GM19351 (cell line): Measurements from ENCODE around the gene MTAP.
A peak's percentile ranks its signal among the peaks of the same experiment; 100 is the strongest.

Experiments
- ATAC-seq: cut with Tn5 transposase; IDR thresholded peaks from one replicate; pipeline ENCODE4 v1.9.1; 2021; ENCODE audit warnings: mild to moderate bottlenecking, moderate library complexity; ENCODE audit not compliant: unreplicated experiment

The MTAP gene

DNA sequence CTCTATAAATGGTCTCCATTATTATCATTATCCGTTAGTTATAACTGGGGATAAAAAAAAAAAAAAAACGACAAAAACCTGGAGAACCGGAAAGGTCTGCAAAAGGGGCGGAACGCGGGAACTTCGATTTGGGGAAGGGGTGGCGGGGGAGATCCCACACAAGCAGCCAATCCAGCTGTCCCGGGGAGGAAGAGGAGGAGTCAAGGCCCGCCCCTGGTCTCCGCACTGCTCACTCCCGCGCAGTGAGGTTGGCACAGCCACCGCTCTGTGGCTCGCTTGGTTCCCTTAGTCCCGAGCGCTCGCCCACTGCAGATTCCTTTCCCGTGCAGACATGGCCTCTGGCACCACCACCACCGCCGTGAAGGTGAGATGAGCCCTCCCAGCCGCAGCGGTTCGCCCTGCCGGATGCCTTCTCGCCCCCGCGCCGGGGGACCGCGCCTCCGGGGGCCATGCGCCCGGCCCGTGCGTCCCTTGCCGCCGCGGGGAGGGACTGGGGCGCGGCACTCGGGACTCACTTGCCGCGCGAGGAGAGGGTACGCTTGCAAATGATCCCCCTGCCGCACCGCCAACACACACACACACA lies at the start of gene MTAP:
Gene MTAP, plus strand, starts transcription at position 219 of the 583 bp plus-strand sequence. Its CDS starts 113 bp downstream, at position 332.
- peak; percentile 81 for ATAC-seq

DNA sequence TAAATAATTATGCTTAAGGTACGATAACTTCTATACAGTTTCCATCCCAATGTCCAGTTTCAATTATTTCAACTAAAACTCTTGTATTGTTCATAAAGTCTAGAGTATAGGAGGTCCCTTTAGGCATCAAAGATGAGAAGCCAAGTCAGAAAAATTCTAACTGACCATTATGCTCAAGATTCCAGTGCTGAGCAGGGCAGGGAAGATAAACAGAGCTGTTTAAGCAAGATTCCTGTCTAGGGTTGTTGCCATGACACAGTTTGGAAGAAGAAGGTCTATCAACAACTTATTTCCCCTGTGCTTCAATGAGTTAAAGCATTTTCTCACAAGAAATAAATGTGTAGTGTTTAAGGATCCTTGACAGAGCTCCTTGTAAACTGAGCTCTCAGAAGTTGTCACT lies 48.9 kb upstream of the MTAP start:
- ATAC-seq = no peak

DNA sequence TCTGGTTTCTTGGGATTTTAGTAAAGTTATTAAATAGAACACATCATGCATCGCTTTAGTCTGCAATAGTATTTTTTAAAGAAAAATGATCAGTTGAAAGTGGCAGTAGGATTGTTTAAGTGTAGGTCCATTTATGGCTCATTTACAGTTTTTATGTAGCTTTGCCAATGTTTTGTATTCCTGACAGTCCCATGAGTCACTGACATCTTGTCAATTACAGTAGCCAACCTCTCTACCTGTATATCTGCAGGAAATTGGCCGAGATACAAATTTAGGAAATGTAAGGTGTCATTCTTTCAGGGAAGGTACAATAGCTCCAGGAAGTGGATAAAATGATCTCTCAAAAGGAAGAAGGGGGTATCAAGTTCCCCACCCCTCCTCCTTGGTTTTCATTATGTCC lies 47.7 kb upstream of the MTAP start:
- ATAC-seq = no peak

DNA sequence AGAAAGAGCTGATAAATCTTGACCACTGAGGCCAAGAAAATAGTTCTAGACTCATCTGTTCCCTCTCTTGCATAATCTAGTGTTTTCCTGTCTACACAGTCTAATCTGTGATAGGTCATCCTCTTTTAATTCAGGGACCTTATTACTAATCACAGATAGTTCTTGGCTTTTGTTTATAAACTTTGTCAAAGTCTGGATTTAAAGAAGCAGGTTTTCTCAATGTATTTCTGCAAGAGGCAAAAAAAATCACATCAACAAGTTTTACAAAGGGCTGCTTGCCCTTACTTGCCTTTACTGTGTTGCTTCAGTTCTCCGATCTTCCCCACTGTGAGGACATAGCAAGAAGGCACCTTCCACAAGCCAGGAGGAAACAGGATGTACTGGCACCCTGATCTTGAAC lies 43.9 kb upstream of the MTAP start:
- ATAC-seq = no peak

DNA sequence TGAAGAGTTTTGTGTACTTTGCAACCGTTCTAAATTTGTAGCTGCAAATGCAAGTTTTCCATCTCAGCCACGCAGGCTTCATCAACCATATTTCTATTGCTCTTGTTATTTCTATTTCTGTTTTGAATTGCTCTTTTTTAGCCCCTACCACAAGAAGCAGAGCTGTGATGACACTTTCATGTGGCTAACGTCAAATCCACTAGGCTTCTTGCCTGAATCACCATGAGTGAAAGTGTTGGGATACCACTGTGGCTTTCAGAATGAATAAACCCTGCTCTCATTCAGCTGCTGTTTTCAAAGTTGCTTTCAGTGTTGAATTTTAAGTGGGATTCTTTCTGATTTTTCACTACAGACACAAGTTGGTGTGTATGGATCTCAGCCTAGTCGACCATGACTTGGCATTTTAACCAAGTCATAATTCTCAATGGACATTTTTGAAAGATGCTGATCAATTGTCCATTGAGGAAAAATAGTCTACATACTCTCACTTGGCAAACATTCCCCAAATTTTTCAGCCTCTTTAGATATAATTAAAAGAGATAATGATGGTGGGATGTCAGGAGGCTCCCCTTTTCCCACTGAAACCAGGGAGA lies 41.0 kb upstream of the MTAP start:
- ATAC-seq = peak; percentile 93

DNA sequence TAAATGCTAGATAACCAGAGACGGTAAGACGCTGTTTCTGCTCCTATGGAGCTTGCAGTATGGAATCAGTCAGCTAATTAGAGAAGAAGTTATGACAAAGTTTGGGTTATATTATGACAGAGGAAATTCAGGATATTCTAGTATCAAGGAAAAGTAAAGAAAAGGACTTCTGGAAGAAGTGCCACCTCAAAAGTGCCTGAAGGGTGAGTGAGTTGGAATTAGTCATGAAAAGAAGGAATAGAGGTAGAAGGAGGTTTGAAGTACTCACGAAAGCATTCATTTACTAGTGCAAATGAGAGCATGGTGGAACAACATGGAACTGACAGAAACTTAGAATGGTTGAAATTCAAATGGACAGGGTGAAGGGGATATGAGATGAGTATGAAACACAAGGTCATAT lies 40.4 kb upstream of the MTAP start:
- ATAC-seq = no peak

DNA sequence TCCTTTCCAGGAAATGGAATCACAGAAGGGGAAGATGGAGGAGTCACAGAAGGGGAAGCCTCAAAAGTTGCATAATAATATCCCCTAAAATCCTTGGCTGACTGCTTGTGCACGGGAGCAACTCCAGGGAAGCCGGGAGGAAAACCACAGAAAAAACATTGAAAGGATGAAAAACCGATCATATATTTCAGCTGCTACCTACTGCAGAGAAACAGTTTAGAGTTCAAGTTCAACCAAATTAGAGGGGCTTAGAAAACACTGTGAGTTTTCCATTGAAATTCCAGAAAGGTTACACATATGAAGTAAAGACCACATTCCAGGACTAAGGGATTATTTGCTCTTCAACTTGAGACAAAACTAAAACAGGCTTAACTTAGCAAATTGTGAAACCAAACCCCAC lies 37.6 kb upstream of the MTAP start:
- ATAC-seq = no peak

DNA sequence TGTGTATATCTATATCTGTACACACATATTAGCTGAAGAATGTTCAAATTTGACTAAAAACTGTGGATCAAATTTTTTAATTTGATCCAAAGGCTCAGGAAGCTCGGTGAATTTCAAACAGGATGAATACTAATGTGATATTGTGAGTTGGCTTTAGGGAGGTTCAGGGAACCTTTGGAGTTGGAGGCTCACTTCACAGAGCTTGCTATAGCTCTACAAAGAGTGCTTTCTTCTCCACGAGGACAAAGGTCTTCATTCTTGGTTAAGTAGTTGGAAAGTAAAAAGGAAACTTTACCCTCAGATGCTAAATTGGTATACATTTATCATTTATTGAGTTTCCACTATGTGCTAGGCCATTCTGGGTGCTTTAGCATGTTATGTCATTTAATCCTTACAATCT lies 36.3 kb upstream of the MTAP start:
- no peak for ATAC-seq

DNA sequence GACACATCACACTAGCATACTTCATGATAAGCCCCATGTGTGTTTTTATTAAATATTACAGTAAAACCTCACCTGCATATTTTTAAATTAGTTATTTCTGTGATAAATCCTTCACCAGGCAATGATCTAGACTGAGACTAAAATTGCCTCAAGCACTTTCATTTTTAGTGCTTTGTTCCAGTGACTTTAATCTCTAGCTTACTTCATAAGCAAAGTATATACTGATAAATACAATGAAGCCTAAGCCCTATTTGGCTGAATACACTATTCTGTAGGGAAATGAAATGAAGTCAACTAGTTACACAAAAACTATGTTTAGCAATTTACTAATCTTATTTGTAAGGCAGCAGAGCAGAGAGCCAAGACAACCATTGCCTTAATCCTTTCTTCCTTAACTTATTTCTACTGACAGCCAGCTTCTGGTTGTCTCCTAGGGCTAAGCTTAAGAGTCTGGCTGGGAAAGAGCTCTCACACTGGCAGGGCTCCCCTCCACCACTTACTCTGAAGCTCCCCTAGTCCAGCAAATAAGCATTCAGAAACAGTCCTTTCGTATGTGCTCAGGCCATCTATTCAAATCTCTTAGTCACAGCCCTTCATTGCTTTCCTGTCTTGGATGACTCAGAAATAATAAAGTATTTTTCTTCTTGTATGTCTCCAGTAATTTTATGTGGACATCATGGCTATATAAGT lies 31.4 kb upstream of the MTAP start:
- ATAC-seq = no peak

DNA sequence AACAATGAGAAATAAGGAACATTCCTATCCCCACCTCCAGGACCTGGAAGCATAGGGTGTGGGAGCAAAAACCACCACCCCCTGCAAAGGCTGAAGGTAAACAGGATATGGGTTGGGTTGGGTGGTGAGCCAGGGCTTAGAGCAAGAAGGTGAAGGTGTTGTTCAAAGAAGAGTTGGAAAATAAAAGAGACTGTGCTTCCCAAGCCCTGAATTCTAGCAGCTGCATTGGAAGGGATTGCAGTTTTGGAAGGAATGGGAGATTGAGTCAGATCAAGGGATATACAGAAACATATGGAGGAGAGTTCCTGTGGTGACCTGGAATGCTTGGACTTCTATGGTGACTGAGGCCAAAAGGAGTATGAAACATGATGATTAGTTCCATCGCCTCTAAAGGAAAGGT lies 24.7 kb upstream of the MTAP start:
- ATAC-seq = no peak

DNA sequence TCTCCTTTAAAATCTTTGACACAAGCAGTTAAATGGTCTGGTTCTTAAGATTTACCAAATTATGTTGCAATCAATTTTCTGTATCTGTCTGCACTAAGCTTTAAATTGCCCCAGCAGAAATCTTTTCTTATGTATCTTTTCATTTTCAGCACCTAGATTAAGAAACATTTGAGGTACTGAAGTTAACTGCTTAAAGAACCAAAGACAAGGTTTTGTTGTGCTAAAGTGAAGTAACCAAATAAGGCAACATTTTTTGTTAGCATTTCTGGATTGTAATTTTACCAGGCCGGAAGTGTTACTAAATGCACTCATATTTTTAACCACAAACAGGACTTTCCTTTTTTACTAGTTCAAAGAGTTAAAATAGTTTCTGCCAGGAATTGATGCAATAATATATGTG lies 24.1 kb upstream of the MTAP start:
- ATAC-seq = no peak

DNA sequence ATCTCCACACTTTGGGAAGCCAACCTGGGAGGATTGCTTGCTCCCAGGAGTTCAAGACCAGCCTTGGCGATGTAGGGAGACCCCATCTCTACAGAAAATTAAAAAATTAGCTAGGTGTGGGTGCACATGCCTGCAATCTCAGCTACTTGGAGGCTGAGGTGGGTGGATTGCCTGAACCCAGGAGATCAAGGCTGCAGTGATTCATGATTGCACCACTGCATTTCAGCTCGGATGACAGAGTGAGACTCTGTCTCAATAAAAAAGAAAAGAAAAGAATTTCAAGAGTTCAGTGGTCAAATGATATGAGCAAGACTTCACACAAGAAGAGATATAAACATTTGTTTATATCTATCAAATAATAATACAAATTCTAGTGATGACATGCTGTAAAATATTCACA lies 23.0 kb upstream of the MTAP start:
- no peak for ATAC-seq

DNA sequence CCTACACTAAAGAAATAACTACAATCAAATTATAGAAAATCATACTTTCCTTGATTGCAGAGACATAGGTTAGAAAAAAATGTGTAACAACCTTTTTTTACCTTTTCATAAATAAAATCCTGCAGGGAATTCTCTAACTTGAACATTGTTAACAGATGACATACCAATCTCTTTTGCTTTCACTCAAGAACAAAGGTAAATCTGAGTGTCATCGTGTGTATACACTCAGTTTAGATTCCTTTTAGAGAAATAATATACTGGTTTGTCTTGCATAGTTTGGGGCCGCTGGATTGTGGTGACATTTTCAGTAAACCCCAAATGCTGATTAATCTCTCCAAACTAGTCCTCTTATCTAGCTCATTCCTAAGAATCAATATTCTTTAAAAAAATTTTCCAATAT lies 20.8 kb upstream of the MTAP start:
- no peak for ATAC-seq

DNA sequence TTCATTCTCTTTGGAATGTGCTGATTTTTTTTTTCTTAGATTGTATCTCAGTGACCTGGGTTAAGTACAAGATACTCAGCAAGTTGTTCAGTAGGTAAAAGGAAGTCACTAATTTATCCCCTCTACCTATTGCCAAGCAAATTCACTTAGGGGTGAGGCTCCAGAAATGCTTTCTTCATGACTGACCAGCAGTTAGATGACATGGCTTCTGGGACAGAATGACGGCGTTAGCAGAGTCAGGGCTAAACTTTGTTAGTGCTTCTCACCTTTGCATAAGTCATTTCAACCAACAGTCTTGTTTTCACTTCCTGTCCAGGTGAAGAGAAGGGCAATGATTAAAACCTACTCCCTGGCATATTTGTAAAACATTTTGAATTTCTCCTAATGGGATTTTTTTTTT lies 20.2 kb upstream of the MTAP start:
- no peak for ATAC-seq

DNA sequence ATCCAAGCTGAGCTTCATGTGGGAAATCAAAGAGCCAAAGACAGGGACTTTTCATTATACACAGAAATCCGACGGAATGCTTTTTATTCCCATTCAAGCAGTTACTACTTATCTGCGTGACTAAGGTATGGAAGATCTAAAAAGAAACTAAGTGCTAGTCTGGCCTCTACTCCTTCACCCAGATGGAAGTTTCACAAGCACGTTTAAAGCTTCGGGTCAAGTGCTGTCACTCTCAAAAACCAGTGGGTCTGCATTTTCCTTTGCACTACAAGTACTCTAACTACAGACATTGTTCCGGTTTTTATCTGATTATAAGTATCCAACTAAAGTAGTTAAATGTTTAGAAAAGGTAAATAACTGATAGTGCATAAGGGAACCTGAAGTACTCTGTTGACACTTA lies 13.7 kb upstream of the MTAP start:
- no peak for ATAC-seq

DNA sequence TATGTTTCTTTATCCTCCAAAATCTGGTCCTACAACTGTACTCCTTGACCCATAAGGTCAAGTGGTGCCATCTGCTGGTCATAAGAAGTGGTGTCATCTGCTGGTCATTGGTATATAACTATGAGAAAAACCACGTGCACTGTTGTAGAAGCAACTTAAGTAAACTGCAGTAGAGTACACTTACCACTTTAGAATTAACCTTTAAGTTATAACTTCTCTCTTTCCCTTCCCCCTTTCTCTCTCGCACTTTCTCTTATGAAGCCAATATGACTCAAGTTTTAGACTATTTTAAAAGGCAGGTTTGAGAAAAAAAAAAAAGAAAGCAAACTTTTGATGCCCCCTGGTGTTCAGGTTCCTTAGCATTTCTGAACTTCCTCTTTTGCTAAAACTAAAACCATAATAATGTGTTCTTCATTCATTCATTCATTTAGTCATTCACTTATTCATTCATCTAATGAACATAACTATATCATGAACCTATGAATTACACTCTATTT lies 12.8 kb upstream of the MTAP start:
- ATAC-seq = peak; percentile 99

DNA sequence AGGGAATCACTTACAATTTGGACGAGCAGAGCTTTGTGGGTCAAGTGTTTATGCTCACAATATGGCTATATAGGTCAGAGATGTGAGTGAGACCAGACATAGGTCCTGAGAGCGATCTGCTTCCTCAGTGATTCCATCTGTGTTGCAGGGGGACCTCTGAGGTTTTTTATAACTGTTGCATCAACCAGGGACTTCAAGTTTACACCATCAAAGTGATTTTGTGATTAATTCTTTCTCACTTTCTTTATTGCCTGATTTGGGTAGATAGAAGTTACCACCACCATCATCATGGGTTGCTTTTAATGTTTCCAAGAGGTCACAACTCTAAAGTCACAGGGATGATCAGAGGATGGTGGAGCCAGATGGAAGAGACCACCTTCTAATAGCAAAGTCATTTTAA lies 7.0 kb upstream of the MTAP start:
- ATAC-seq = no peak

DNA sequence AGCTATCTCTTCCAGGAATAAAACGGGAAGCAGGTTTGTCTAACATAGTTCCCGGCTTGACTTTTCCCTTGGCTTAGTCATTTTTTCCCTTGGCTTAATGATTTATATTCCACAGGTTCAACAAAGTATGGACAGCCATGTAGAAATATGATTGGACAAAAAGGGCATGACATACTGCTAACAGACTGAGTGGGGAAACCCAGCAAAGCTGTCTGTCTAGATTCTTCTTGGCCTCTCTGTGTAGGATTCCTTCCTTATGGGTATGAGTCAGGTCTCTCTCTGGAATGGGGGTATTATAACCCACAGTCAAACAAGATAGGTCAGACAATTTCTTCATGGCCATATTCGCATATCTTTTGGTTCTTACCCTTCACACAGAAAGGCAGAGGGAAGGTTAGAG lies 5.7 kb upstream of the MTAP start:
- no peak for ATAC-seq

DNA sequence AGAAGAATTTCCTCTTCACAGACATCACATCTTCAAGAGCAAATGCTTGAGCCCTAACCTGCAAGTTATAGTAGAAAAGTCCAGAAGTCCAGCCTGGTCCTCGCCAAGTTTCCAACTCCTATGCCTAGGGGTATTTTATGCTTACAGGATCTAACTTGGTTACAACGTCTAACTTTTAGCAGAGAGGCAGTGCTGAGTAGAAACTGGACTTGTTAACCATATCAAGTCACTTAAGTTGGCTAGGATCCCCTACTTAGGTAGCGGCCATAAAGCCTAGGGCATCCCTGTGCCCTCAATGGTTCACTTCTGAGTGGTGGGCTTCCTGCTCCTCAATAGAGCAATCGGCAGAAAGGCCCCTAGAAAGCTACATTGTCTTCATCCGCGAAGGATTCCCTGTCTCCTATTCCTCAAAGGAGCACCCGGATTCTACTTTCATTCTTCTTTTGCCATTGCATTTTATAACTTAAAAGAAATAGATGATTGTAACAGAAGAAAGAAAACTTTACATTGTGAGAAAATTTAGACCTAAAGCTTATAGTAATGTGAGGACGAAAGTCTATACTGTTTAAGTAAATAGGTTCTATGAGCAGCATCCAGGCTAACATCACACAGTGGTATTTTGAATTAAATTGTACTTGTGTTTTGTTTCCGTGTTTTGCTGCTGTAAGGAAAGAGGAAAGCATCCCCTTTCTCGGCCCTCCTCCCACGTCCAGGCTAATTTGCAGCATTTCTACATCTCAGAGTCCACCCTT lies 1.3 kb upstream of the MTAP start:
- no peak for ATAC-seq

DNA sequence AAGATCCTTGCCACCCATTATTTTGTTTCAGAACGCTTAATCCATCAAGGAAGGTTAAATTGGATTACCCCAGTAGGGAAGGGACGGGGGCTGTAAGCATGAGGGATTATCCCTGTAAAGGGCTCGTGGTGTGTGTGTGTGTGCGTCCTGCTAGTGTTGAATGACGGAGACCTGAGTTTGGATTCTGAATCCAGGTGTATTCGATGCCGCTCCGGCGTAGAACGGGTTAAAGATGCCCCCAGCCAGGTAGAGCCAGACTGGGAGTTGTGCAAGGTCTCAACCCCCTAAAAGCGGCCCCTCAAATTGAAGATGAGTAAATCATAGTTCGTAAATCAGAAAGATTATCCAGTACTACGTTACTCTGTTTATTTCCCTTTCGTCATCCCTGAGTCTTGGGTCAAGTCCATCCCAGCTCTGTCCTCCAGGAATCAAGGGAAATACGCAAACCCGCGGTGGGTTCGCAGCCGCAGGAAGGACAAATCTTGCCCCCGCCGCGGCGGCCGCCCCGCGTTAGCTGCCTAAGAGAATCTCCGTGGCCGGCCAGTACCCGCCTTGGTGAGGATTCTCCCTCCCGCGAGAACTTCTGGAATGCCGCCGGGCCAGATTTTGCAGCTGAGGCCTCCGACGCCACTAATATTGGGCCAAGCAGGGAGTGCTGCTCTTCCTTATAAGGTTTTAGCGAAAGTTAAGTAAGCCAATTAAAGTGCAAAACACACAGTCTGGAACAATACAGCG lies 586 bp upstream of the MTAP start:
- peak; percentile 22 for ATAC-seq

DNA sequence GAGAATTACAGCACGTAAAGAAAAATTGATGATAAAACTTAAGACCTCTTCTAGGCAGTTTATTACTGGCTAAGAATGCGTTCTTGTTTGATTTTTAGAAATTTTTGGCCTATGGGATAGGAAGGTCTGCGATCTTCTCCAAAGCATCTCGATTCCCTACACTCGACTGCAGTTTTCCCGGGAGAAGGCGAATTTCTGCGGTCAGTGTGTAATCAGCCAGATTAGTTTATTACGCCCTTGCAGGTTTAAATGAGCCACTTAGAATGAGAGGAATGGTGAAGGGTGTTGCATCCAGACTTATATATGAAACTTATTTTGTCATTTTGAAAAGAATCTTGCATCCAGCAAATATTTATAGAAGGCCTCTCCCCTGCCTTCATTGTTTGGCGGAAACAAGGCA lies 1.2 kb downstream of the MTAP start:
- no peak for ATAC-seq
